ENCODE measurements around the gene IFT122. TPM values are rescaled to one million over a fixed set of nuclear protein-coding genes. Genes with fewer than 3 reads are reported as not detected.

The IFT122 gene
- total RNA-seq, 1 donor from 2014 or later = 13.7 TPM

DNA sequence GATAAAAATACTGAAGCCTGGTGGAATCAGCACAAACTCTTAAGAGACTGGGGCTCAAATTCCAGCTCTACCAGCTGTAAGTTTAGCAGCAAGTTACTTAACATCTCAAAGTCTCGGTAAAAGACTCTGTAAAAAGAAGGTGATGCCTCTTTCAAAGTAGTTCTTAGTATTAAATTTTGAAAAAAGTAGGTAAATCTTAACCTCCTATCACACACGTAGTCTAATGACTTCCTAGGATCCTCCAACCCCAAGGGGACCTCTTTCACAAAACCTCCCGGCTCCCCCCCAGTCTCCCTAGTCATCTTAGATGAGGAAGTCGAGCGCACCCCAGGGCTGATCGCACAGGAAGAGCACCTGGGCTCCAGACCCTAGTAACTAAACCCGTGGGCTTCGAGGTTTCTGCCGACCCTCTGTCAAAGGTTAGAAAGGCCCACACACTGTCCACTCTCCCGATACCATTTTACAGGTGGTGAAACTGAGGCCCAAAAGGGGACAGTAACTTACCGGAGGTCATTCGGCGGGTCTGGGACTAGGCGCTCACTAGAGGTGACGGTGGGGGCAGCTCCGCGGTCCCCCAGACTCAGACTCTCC, 703 bp upstream of the IFT122 start:
- intact Hi-C loops (cut with micrococcal nuclease) = loop anchor here (10.0 kb wide), 1 partner anchor 255 kb away; the partner anchor contains the start of gene CNBP
- peak; percentile 85 for DNase-seq
- H3K4me3 Mint-ChIP-seq = peak overlapping the region; percentile 94

DNA sequence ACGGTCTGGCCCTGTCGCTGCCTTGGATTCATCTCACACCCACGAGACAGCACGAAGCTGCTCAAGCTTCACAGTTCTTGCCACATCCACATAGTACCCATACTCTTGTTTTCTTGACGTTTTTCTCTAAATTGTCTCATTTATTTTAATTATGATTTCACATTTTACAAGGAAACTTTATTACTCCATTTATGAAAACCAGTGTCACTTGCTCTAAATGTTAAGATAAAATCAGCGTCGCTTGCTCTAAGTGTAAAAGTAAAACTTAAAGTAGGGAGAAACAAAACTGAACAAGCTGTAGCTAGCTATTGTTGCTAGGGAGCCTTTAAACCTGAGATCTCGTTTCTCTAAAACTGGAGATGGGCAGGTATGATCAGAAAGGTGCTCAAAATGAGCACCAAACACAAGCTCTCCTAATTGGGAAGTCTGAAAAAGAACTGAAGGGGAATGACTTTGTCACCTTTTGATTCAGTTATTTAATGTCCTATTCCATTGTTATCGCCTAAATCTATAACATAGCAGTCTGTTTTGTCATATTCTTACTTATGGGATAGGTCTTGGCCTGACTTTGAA, 680 bp downstream of the IFT122 start:
- Mint-ChIP-seq H3K9me3 (no peaks in the 10 kb centered on the region), H3K27ac (peak overlapping the region; percentile 99), H3K4me3 (peak overlapping the region; percentile 94), H3K27me3 (no peaks in the 10 kb centered on the region), H3K4me1 (peaks cover 49% of the 10 kb centered on the region), H3K36me3 (ENCODE audit: low read depth) (peaks cover 30% of the 10 kb centered on the region)
- DNase-seq = peak; percentile 63
- intact Hi-C loops (cut with micrococcal nuclease) = loop anchor here (1.0 to 10.0 kb wide), 7 partner anchors 12 to 790 kb away; partner anchors contain the start of genes EFCAB12, RPN1 and TMCC1

More for the DNA sequence above, 703 bp upstream of the IFT122 start:
- peaks cover 59% of the 10 kb centered on the region for H3K4me1 Mint-ChIP-seq
- peak overlapping the region; percentile 99 for H3K27ac Mint-ChIP-seq
- H3K27me3 Mint-ChIP-seq = no peaks in the 10 kb centered on the region
- H3K36me3 Mint-ChIP-seq (ENCODE audit: low read depth) = peaks cover 39% of the 10 kb centered on the region
- H3K9me3 Mint-ChIP-seq = no peaks in the 10 kb centered on the region

DNA sequence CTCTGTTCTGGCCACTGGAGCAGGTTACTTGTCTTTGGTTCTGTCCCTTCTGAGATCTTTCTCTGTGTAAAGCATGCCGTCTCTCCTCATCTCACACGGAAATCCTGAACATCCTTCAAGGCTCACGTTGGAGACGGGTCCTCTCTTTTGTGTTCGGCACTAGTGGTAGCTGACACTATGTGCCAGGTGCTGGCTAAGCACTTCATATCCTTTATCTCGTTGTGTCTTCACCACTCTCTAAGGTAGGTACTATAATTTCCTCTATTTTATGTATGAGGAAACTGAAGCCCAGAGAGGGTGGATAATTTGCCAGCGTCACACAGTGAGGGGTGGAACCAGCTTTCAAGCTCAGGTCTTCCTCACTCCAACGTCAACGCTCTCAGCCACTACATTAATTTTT, 1.2 kb downstream of the IFT122 start:
- no peaks in the 10 kb centered on the region for H3K9me3 Mint-ChIP-seq
- peak overlapping the region; percentile 94 for H3K4me3 Mint-ChIP-seq
- H3K36me3 Mint-ChIP-seq (ENCODE audit: low read depth) = peaks cover 26% of the 10 kb centered on the region
- DNase-seq = peak; percentile 75
- peaks cover 44% of the 10 kb centered on the region for H3K4me1 Mint-ChIP-seq
- H3K27ac Mint-ChIP-seq = peak overlapping the region; percentile 99
- no peaks in the 10 kb centered on the region for H3K27me3 Mint-ChIP-seq
- intact Hi-C loops (cut with micrococcal nuclease) = loop anchor here (5.0 to 10.0 kb wide), 2 partner anchors 186 to 326 kb away; no protein-coding TSS in a partner anchor

DNA sequence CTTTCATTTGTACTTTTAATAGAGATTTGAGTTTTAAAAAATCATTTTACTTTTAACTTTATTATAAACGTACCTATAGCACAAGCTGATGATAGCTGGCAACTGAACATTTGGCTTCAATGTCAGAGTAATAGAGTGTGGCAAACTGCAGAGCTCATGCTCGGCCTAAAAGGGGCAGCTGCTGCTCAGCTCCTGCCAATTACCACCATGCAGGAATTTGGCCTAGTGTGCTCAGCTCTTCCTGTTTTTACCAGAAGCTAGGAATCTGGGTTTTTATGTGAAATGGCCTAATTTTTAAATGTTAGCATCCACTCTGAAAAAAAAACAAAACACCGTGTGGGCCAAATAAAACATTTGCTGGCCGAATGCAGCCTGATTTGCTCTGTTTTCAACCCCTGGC, 1.8 kb downstream of the IFT122 start:
- no peak for DNase-seq
- Mint-ChIP-seq H3K36me3 (ENCODE audit: low read depth) (peaks cover 21% of the 10 kb centered on the region), H3K4me1 (peaks cover 39% of the 10 kb centered on the region), H3K9me3 (no peaks in the 10 kb centered on the region), H3K27ac (peak overlapping the region; percentile 99), H3K27me3 (no peaks in the 10 kb centered on the region), H3K4me3 (peak overlapping the region; percentile 94)
- intact Hi-C loops (cut with micrococcal nuclease) = loop anchor here (5.0 to 10.0 kb wide), 2 partner anchors 186 to 327 kb away; no protein-coding TSS in a partner anchor

DNA sequence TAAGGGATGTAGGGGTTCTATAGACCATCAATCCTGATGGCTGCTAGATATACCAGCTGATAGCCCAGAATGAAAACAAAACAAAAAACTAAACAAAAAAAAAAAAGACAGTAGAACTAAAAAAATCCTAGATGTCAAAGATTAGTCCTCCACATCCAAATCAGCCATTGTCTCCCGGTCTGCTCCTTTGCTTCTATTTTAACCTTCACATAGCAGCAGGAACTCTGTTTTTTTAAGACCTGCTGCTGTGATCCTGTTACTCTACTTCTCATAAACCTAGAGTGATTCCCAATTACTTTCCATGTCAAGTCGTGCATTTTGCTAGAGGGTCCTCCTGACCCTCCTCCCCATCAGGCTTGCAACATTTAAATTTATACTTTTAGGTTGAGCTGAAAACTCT, 2.5 kb downstream of the IFT122 start:
- Mint-ChIP-seq H3K4me1 (peaks cover 35% of the 10 kb centered on the region), H3K27me3 (no peaks in the 10 kb centered on the region), H3K4me3 (no peak overlapping the region), H3K27ac (no peak overlapping the region), H3K36me3 (ENCODE audit: low read depth) (peaks cover 15% of the 10 kb centered on the region), H3K9me3 (no peaks in the 10 kb centered on the region)
- intact Hi-C loops (cut with micrococcal nuclease) = loop anchor here (5.0 to 10.0 kb wide), 2 partner anchors 185 to 328 kb away; no protein-coding TSS in a partner anchor
- DNase-seq = no peak

DNA sequence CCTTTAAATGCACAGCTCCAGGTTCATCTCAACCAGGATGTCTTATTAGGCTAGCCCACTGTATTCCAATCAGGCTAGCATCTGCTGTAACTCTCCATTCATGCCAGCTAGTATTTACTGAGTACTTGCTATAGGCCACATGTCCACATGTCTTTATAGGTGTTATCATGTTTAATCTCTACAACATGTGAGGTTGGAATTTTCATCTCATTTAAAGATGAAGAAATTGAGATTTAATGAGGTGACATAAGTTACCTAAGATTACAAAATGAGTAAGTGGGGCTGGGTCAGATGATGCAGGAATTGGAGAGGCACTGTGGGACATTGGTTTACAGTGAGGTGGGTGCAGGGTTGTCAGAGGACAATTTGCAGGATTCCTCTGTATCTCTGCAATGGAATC, 2.9 kb downstream of the IFT122 start:
- H3K27me3 Mint-ChIP-seq = no peaks in the 10 kb centered on the region
- intact Hi-C loops (cut with micrococcal nuclease) = loop anchor here (5.0 to 10.0 kb wide), 2 partner anchors 184 to 328 kb away; no protein-coding TSS in a partner anchor
- H3K4me3 Mint-ChIP-seq = no peak overlapping the region
- peaks cover 11% of the 10 kb centered on the region for H3K36me3 Mint-ChIP-seq (ENCODE audit: low read depth)
- no peaks in the 10 kb centered on the region for H3K9me3 Mint-ChIP-seq
- peaks cover 30% of the 10 kb centered on the region for H3K4me1 Mint-ChIP-seq
- no peak overlapping the region for H3K27ac Mint-ChIP-seq
- DNase-seq = no peak

DNA sequence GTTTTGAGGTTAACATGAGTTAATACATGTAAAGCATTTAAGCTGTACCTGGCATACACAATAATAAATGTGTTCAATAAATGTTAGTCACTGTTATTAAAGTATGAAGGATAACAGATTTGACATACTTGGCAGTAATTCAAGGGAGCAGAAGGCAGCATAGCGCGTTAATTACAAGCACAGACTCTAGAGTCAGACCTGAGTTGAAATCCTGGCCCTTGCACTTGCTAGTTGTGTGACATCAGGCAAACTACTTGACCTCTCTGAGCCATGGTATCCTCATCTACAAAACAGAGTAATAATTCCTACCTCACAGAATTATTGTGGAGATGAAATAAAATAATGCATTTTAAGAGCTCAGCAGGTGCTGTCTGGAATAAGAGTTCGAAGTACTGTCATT, 5.4 kb downstream of the IFT122 start:
- Mint-ChIP-seq H3K27me3 (no peaks in the 10 kb centered on the region), H3K4me3 (no peak overlapping the region), H3K27ac (no peak overlapping the region), H3K4me1 (peaks cover 23% of the 10 kb centered on the region), H3K9me3 (no peaks in the 10 kb centered on the region), H3K36me3 (ENCODE audit: low read depth) (peaks cover 3% of the 10 kb centered on the region)
- intact Hi-C loops (cut with micrococcal nuclease) = loop anchor here (10.0 kb wide), 1 partner anchor 331 kb away; no protein-coding TSS in a partner anchor
- DNase-seq = no peak

DNA sequence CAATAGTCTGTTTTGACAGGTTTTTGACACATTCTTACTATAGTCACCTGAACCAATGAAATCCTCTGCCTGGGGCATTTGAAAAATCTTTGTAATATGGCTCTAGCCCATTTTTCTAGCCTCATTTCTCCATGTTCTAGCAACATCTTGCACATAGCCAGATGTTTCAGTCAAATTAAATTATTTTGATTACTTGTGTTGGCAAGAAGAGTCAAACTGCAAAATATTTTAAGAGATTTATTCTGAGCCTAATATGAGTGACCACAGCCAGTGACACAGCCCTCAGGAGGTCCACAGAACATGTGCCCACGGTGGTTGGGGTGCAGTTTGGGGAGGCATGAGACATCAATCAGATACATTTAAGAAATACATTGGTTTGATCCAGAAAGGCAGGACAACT, 6.9 kb downstream of the IFT122 start:
- H3K9me3 Mint-ChIP-seq = no peaks in the 10 kb centered on the region

DNA sequence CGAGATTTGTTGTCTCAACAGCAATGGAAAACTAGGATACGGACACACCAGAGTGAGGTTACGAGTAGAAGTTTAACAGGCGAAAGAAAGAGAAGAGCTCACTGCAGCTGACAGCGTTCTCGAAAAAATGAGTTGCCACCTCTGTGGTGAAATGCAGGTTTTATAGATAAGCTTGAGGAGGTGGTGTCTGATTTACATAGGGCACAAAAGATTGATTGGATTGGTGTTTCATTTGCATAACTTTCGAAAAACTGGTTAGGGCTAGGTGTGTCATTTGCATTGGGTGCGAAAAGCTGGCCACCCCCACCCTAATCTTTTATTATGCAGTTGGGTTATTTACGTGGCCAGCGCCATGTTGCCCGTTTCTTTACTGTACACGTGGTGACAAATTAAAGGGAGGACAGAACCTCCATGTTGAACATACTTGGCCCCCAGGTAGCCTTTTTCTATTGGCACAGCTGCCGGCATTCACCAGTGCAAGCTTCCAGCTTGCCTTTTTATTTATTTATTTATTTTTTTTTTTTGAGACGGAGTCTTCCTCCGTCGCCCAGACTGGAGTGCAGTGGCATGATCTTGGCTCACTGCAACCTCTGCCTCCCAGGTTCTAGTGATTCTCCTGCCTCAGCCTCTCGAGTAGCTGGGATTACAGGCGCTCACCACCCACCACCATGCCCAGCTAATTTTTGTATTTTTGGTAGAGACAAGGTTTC, 8.3 kb downstream of the IFT122 start:
- Mint-ChIP-seq H3K27me3 (no peaks in the 10 kb centered on the region), H3K36me3 (ENCODE audit: low read depth) (peaks cover 13% of the 10 kb centered on the region)
- intact Hi-C loops (cut with micrococcal nuclease) = loop anchor here (10.0 kb wide), 1 partner anchor 334 kb away; no protein-coding TSS in a partner anchor

More for the DNA sequence above, 6.9 kb downstream of the IFT122 start:
- H3K36me3 Mint-ChIP-seq (ENCODE audit: low read depth) = peaks cover 3% of the 10 kb centered on the region
- no peak overlapping the region for H3K4me3 Mint-ChIP-seq
- no peaks in the 10 kb centered on the region for H3K27me3 Mint-ChIP-seq
- peaks cover 16% of the 10 kb centered on the region for H3K4me1 Mint-ChIP-seq
- H3K27ac Mint-ChIP-seq = no peak overlapping the region
- no peak for DNase-seq
- intact Hi-C loops (cut with micrococcal nuclease) = loop anchor here (10.0 kb wide), 1 partner anchor 332 kb away; no protein-coding TSS in a partner anchor

DNA sequence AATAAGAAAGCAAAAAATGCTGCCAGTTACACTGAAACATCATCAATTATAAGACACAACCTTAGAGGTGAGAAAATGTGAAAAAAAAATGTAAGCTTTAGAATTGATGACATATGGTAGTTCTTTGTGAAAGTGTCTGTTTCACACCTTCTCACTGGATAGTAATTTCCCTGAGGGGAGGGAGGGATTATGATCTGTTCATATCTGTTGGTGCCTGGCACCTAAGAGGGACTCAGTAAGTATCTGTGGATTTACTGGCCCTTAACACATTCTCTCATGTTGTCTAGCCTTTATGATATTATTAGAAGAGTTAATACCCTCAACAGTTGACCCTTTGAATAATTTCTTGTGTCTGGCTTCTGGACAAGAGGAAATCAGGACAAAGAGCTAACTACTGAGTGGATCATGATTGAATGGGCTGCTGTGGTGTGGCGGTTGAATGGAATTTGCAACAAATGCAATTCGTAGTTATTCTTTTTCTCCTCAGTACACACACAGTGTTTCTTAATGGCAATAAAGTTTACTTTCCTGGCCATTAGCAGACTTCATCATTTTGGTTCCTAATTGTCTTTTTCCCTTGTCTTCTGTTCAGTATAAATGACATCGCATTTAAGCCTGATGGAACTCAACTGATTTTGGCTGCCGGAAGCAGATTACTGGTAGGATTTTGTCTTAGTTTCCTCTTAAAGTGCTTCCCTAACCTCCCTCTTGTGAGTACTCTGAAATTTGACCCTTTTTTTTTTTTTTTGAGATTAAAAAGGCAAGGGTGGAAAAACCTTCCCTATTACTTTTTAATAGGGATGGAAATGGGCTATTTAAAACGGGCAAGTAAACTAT, 9.5 kb downstream of the IFT122 start:
- H3K4me3 Mint-ChIP-seq = no peak overlapping the region
- H3K9me3 Mint-ChIP-seq = no peaks in the 10 kb centered on the region
- H3K36me3 Mint-ChIP-seq (ENCODE audit: low read depth) = peaks cover 15% of the 10 kb centered on the region
- intact Hi-C loops (cut with micrococcal nuclease) = loop anchor here (10.0 kb wide), 1 partner anchor 335 kb away; no protein-coding TSS in a partner anchor
- H3K27me3 Mint-ChIP-seq = no peaks in the 10 kb centered on the region
- H3K27ac Mint-ChIP-seq = no peak overlapping the region
- DNase-seq = no peak
- peaks cover 4% of the 10 kb centered on the region for H3K4me1 Mint-ChIP-seq

More for the DNA sequence above, 8.3 kb downstream of the IFT122 start:
- peaks cover 6% of the 10 kb centered on the region for H3K4me1 Mint-ChIP-seq
- H3K4me3 Mint-ChIP-seq = no peak overlapping the region
- H3K9me3 Mint-ChIP-seq = no peaks in the 10 kb centered on the region
- no peak overlapping the region for H3K27ac Mint-ChIP-seq
- no peak for DNase-seq

DNA sequence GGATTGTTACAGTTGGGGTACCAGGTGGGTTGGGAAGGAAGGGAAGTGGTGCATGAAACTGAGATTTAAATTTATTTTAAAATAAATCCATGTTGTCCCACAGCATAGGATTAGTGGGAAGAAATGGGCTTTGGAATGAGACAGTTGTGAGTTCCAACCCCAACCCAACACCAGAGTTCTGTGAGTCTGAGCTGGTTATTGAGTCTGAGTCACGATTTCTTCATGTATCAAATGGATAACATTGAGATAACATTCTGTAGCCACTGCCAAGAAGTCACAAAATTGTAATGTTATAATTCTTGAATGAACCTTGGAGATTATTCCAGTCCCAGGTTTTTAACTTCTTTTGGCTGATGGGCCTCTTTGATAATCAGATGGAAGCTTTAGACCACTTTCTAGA, 13.7 kb downstream of the IFT122 start:
- Mint-ChIP-seq H3K4me1 (peaks cover 4% of the 10 kb centered on the region), H3K36me3 (ENCODE audit: low read depth) (peaks cover 18% of the 10 kb centered on the region), H3K27ac (no peak overlapping the region), H3K27me3 (no peaks in the 10 kb centered on the region), H3K4me3 (no peak overlapping the region), H3K9me3 (no peaks in the 10 kb centered on the region)
- DNase-seq = no peak
- intact Hi-C loops (cut with micrococcal nuclease) = no loop called here

DNA sequence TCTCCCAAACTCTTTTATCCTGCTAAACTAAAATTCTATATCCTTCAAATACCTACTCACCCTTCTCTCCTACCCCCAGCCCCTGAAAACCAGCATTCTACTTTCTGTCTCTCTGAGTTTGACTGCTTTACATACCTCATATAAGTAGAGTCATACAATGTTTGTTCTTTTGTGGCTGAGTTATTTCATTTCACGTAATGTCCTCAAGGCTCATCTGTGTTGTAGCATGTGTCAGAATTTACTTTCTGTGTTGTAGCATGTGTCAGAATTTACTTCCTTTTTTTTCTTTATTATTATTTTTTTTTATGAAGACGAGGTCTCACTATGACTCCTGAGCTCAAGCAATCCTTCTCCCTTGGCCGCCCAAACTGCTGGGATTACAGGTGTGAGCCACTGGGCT, 20.1 kb downstream of the IFT122 start:
- Mint-ChIP-seq H3K27ac (no peak overlapping the region), H3K36me3 (ENCODE audit: low read depth) (peaks cover 12% of the 10 kb centered on the region)

DNA sequence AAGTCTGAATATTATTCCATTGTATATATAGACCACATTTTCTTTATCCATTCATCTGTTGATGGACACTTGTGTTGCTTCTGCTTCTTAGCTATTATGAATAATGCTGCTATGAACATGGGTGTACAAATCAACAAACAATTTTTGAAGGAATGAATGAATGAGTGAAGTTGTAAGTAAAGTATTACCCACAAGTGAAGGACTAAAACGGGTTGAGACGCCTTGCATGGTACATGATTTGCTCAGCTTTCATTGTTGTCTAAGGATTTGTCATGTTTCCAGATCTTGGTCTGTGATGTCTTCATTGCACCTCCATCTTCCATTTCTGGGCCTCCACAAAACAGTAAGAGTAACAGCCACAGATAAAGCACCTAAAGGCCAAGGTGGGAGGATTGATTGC, 20.5 kb downstream of the IFT122 start:
- DNase-seq = no peak
- Mint-ChIP-seq H3K9me3 (no peaks in the 10 kb centered on the region), H3K27me3 (no peaks in the 10 kb centered on the region), H3K36me3 (ENCODE audit: low read depth) (peaks cover 12% of the 10 kb centered on the region), H3K27ac (peak overlapping the region; percentile 19), H3K4me3 (no peak overlapping the region), H3K4me1 (peaks cover 4% of the 10 kb centered on the region)
- intact Hi-C loops (cut with micrococcal nuclease) = no loop called here

More for the DNA sequence above, 20.1 kb downstream of the IFT122 start:
- DNase-seq = no peak
- no peak overlapping the region for H3K4me3 Mint-ChIP-seq
- peaks cover 4% of the 10 kb centered on the region for H3K4me1 Mint-ChIP-seq
- H3K9me3 Mint-ChIP-seq = no peaks in the 10 kb centered on the region
- H3K27me3 Mint-ChIP-seq = no peaks in the 10 kb centered on the region
- intact Hi-C loops (cut with micrococcal nuclease) = no loop called here
